NOMO-1 treated with dmso at 0.1 percent for 144 hours (cell line): ENCODE measurements around the gene GZF1.

Source experiments
- DNase-seq: peaks from one replicate; lab custom pipeline; 2025; ENCODE audit not compliant: unreplicated experiment; lab: John Stamatoyannopoulos, UW

The GZF1 gene

DNA sequence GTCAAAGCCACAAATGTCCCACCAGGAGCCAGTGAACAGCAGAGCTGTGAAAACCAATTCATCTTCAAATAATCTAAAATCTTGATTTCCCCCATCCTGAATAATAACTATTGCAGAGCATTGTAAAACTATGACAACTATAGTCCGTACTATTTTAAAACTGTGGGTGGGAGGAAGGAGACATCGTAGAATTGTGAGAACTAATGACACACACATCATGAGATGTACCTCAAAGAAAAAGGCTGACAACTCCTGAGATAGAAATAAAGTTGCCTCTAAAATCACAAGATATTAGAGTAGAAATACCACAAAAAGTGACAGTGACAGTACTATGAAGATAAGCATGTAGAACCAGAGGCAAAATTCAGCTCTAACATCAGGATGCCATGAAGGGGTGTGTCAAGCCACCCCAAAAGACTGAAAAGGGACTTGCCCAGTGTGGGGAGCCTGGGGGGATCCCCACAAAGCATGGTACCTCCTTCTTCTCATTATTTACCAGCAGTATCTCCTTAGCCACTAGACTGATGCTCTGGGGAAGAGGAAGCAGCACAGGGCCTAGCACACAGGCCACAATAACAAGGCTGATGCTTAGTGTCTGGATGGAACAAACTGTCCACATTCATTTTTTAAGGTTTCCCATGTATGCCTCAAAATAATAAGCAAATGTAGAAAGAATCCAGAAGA, 45.9 kb downstream of the GZF1 start:
- DNase-seq, result no peak

DNA sequence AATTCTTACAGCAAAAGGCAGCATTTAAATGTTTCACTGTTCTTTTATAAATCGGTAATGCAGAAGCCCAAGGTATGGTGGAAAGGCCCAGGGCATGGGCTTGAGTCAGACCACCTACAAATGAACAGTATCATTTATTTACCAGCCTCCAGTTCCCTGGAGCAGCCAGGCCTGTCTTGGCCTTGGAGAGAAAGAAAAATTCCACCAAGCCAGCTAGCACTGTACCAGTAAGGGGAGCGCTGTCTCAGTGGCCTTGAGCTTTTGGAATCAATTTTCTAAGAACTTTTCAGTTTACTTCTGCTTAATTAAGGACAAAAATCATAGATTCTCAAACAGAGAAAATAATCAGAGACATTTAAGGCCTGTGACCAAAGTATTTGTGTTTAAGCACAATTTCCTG, 47.0 kb downstream of the GZF1 start:
- no peak for DNase-seq

DNA sequence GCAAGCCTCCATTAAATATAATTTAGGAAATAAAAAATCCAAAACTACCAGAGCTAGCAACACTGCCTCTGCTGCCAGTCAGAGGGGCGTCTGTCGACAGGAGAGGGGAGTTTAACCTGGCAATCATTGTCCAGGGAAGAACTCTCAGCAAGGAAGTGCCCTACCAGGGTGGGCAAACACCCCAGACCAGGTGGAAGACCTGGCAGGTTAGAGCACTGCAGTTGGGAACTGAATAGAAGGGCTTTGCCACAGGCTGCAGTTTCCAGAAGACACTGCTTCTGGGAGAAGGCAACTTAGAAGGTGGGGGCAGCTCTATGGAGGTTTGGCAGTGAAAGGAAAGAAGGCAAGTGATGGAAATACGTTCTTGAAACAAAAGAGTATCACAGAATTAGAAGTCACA, 47.8 kb downstream of the GZF1 start:
- no peak for DNase-seq

DNA sequence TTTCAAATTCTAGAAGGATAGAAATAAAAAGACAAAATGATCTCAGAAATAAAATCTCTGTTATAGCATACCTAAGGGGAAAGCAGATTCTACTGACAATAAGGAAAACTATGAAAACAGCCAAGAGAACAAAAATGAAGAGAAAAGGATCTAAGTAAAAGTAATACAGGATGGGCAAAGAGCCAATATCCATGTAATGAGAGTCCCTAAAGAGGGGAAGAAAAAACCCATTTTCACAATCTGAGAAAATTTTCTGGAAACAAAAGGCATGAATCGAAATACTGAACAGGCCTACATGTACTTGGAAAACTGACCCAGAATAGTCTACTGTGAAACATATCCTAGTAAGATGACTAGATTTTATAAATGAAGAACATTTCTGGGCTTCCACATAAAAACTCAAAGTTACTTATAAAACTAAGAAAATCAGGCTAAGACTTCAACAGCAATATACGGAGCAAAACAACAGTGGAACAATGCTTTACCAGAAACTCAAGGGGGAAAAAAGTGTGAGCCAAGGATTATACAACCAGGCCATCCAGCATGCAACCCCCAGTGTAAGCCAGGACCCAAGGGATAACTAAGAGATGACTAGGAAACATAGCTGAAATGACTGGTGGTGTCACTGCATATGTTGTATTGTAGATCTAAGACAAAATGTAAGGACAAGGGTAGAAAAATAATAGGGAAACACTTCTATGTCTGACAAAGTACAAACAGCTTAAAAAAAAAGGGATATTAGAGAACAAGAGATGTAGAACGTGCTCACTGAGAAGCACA, 49.1 kb downstream of the GZF1 start:
- no peak for DNase-seq

- no peak for DNase-seq
Observed at GRCh38 chr20:23412026-23412425, 50.0 kb downstream of the GZF1 start.

DNA sequence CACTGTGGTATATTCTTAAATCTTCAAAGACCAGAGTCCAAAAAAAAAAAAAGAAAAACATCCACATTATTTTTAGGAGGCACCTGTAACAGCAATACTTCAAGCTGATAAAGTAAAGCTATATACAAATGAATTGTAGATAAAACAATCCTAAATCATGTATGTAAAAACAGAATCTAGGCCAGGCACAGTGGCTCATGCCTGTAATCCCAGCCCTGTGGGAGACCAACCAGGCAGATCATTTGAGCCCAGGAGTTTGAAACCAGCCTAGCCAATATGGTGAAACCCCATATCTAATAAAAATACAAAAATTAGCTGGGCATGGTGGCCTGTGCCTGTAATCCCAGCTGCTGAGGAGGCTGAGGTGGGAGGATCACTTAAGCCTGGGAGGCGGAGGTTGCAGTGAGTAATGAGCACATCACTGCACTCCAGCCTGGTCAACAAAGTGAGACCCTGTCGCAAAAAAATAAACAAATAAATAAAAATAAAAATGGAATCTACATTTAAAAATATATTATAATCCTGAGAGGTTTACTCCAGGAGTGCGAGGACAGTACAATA, 52.0 kb downstream of the GZF1 start:
- DNase-seq, result no peak

DNA sequence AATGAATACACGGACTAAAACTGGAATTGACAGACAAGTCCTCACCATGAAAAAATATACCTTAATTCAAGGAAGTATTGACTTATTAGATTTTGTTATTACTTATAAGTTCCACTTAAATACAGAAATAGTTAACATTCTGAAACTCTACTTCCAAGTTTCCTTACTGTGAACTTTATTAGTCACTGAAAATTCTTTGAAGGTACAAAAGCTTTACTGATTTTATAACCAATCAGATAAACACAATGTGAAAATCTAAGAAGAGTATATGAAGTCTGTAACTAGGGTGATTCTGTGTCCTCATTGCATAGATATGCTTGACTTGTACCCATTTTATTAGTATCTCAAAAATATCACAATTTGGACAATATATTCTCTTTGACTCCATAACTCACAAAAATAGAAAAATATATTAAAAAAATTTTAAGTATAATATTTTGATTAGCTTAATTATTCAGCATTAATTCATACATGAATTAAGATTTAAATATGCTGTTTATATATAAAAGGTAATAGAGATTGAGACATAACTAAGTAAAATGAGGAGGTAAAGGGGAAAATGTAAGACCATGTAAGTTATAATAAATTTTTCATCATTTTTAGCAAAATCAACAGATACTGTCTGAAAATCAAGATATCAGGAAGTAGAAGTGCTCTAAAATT, 52.7 kb downstream of the GZF1 start:
- no peak for DNase-seq

DNA sequence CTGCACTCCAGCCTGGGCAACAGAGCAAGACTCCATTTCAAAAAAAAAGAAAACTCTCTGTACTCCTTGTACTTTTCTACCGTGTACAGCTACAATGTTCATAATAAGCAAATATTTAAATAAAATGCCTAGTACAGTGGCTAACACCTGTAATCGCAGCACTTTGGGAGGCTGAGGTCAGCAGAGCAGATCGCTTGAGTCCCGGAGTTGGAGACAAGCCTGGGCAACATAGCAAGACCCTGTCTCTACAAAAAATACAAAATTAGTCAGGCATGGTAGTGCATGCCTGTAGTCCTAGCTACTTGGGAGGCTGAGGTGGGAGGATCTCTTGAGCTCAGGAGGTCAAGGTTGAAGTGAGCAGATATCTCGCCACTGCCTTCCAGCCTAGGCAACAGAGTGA, 53.6 kb downstream of the GZF1 start:
- DNase-seq, result no peak

GRCh38 chr20:23415959-23416583, 54.1 kb downstream of the GZF1 start:
- no peak for DNase-seq

GRCh38 chr20:23417861-23418260, 55.9 kb downstream of the GZF1 start:
- no peak for DNase-seq

DNA sequence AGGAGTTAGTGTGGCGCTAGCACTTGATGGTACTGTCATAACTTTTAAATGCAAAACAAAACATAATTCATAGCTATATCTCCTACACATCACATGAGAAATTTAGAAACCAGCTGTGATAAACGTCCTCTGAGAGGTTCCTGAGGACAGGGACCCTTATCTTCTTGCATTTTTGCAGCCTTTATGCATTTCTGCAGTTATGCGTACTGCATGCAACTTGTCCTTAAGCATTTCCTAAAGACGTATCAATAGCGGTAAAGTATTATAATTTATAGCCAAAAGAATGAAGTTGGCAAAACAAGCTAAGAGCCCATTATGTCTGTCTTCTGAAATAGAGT, 57.6 kb downstream of the GZF1 start:
- no peak for DNase-seq

GRCh38 chr20:23419995-23420901, 58.3 kb downstream of the GZF1 start:
- DNase-seq, result no peak

DNA sequence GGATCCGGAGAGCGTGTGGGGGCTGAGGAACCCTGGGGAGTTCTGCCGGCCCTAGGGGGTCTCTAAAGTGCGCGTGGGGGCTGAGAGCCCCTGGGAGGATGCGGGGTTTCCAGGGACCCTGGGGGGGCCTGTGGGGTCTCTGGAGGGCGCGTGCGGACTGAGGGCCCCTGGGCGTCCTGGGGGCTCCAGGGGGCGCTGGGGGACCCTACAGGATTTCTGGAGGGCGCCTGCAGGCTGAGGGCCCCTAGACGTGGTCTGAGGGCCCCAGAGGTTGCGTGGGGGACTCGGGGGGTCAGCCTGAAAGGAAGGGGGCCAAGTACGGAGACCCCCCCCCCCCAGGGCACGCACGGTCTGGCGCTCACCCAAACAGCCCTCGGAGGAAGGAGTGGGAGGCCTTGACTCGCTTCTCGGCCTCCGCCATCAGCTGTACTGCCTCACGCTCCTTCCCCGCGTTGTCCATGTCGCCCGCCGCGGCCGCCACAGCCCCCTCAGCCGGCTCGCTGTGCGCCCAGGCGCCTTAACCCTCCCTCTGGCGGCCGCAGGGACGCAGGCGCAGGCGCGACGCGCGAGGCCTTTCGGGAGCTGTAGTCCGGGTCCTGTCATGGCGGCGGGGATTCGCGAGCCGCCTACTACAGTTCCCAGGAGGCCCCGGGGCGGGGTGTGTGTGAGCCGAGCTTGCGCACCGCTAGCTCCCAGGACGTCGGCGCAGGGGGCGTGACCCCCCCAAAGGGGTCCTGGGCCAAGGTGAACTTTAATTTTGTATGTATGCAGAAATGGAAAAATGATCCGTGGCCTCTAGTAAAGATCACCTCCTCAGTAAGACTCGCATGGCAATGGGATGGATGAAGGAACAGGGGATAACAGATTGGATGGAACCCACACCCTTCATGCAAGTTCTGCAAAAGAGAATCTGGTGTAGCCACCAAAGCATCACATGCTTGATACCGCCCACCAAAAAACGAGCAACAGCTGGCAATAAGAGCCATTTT, 59.3 kb downstream of the GZF1 start, which contains the start of gene NAPB:
Gene NAPB, minus strand, starts transcription at position 546 of the 989 bp plus-strand sequence. Its CDS starts 86 bp downstream, at position 460.
- DNase-seq, result peak; percentile 89
